HL-60/S4 (cell line): ENCODE measurements around the gene ZNF710.
"Not testable (repeated sequence)": the region's sequence is repeated elsewhere in the genome, so short reads cannot be mapped to it uniquely, and the experiment has no call there.

Experiments used
- in situ Hi-C: fragments of 300-500 bp; cut with MboI; formaldehyde crosslinking; loops from 2 replicates; pipeline ENCODE4 v1.14.3; 2022; ENCODE audit warnings: low sequenced_read_pairs

ZNF710 gene

GRCh38 chr15:90099072-90099867 lies 98.1 kb downstream of the ZNF710 start:
- in situ Hi-C loops = no loop called here

- in situ Hi-C loops = no loop called here
These were observed 99.0 kb downstream of the ZNF710 start for GRCh38 chr15:90099868-90100831.

GRCh38 chr15:90101130-90101968 lies 100.2 kb downstream of the ZNF710 start:
- in situ Hi-C loops = no loop called here

- in situ Hi-C loops = no loop called here
These were observed 101.1 kb downstream of the ZNF710 start, which contains the start of gene IDH2 for GRCh38 chr15:90101969-90102890. IDH2 (minus strand) TSS chr15:90102468; CDS start chr15:90102390, 78 bp downstream.

GRCh38 chr15:90103701-90104329 lies 102.7 kb downstream of the ZNF710 start:
- in situ Hi-C loops = no loop called here

- in situ Hi-C loops = no loop called here
These were observed 103.4 kb downstream of the ZNF710 start for GRCh38 chr15:90104551-90104950.

- in situ Hi-C loops = no loop called here
These were observed 104.4 kb downstream of the ZNF710 start for GRCh38 chr15:90105521-90105920.

- in situ Hi-C loops = no loop called here
These were observed 105.5 kb downstream of the ZNF710 start for GRCh38 chr15:90106522-90107117.

GRCh38 chr15:90108038-90108437 lies 106.9 kb downstream of the ZNF710 start:
- in situ Hi-C loops = not testable (repeated sequence)

- in situ Hi-C loops = not testable (repeated sequence)
These were observed 108.1 kb downstream of the ZNF710 start for GRCh38 chr15:90109163-90109751.

- in situ Hi-C loops = no loop called here
These were observed 112.0 kb downstream of the ZNF710 start for GRCh38 chr15:90113166-90113565.

GRCh38 chr15:90114451-90114901 lies 113.4 kb downstream of the ZNF710 start:
- in situ Hi-C loops = no loop called here

- in situ Hi-C loops = no loop called here
These were observed 114.7 kb downstream of the ZNF710 start for GRCh38 chr15:90115783-90116182.

GRCh38 chr15:90119367-90119766 lies 118.2 kb downstream of the ZNF710 start:
- in situ Hi-C loops = no loop called here

- in situ Hi-C loops = no loop called here
These were observed 120.0 kb downstream of the ZNF710 start for GRCh38 chr15:90121086-90121485.

- in situ Hi-C loops = no loop called here
These were observed 123.4 kb downstream of the ZNF710 start for GRCh38 chr15:90124507-90124906.

GRCh38 chr15:90126022-90126421 lies 124.9 kb downstream of the ZNF710 start:
- in situ Hi-C loops = no loop called here
